Activated T-cell treated with anti-CD3 and anti-CD28 coated beads, Interleukin-2, amount 50 U/mL, for 1 hour (primary cell): ENCODE data around the gene EXOC4.

ENCODE experiments used
- DNase-seq: peaks from one replicate; pipeline ENCODE4 v3.0.0-alpha.2; 2020

EXOC4 gene

DNA sequence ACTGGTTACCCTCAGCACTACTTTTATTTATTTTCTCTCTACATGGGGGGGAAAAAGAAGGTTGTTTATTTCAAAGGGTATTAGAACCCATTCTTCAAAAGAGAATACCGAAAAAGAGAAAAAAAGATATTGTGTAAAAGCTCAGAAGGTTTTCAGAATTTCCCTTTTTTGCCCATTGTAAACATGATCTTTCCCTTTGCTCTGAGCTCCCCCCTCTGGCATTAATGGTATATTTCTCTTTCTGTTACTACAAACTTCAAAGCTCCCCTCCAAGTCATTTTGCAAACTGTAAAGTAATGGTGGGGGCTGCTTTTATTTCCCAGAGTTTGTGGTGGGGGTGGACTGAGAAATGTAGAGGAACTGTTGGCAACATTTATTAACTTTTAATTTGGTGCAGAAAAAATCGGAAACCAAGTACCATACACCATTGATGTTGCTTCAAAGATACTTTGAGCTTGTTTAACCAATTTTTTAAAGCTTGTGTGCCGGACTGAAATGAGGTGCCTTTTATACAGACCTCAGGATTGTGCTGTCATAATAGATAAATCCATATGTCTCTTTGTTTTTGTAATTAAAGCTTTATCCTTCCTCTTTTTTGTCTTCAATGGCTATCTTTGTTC, 181.5 kb downstream of the EXOC4 start:
- no peak for DNase-seq

GRCh38 chr7:133436014-133436428, 183.1 kb downstream of the EXOC4 start:
- DNase-seq: no peak

GRCh38 chr7:133437544-133437943, 184.7 kb downstream of the EXOC4 start:
- no peak for DNase-seq

GRCh38 chr7:133442818-133443217, 189.9 kb downstream of the EXOC4 start:
- no peak for DNase-seq

DNA sequence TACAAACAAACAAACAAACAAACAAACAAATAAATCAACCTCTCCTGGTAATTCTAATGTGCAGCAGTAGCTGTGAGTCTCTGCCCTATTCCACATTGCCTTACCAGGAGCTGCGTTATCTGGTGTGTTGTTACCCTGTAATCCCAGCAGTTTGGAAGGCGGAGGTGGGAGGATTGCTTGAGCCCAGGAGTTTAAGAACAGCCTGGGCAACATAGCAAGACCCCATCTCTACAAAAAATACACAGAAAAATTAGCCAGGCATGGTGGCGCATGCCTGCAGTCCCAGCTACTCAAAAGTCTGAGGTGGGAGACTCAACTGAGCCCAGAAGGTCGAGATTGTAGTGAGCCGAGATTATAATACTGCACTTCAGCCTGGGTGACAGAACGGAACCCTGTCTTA, 192.7 kb downstream of the EXOC4 start:
- DNase-seq: no peak

DNA sequence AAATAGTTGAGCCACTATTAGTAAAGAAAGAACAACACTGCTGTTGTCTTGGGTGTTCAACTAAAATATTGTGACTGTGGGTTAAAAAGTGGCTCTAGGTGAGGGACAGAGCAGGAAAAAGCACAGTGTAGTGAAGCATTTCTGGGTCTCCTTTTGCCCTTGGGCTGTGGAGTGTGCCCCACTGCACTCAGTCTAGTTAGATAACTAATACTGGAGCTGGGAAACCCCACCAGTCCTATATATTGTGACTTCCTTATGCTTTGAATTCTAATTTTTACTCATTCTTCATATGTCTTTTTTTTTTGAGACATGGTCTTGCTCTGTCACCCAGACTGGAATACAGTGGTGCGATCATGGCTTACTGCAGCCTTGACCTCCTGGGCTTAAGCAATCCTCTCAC, 195.1 kb downstream of the EXOC4 start:
- DNase-seq: no peak

DNA sequence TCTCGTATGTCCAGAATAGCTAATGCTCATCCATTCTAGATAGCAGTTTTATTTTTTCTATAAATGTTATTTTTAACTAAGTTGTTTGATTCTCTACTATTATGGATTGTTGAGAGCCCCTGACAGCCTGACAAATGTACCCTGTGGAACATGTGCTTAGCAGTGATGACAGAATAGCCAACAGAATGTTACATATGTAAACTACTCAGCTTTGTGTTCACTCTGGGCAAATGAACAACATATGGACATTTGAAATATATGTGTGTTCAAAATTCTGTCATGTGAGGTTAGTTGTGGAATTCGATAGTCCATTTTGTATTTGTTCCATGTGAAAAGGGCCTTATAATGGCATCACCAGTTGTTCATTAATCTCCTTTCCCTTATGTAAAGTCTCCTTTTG, 199.7 kb downstream of the EXOC4 start:
- DNase-seq: no peak

DNA sequence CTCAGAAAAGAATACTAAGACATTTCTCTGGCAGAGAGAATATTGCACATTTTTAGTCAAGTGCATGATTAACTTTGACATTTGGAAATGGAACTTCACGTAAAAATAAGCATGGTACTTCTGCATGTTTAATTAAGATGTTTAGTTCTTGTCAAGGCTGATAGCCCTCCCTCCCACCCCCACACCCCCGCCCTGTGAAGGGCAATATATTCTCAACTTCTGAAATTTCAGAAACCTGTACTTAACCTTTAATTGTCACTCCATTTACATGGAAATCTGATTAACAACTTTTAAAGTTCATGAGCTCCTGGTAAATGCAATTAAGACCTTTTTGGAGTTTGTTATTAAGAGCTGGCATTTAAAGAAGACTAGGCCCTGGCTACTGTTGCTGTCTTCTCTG, 205.8 kb downstream of the EXOC4 start:
- DNase-seq: no peak

GRCh38 chr7:133461421-133461820, 208.5 kb downstream of the EXOC4 start:
- no peak for DNase-seq

- no peak for DNase-seq
These were observed 222.8 kb downstream of the EXOC4 start for GRCh38 chr7:133475655-133476054.

GRCh38 chr7:133477791-133478190, 224.9 kb downstream of the EXOC4 start:
- no peak for DNase-seq

- no peak for DNase-seq
These were observed 225.8 kb downstream of the EXOC4 start for GRCh38 chr7:133478591-133479135.

GRCh38 chr7:133479456-133480065, 226.7 kb downstream of the EXOC4 start:
- no peak for DNase-seq

- no peak for DNase-seq
These were observed 228.0 kb downstream of the EXOC4 start for GRCh38 chr7:133480868-133481267.

DNA sequence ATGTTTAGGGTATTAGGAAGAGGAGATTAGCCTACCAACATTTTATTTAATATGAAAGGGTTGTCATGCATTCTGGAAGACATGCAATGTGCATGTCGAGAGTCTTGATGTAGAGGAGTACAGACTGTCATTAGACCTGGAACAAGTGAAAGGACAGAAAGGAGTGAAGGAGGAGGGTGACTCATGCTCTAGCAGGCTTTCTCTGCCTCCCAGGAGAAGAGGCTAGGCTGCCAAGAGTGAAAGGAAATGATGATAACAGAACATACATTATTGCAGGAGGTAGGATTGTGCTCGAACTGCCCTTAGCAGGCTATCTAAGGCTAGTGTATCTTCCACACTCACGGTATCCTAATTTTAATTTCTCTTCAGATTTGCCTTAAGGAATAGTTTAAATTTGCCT, 228.8 kb downstream of the EXOC4 start:
- no peak for DNase-seq

- DNase-seq: no peak
These were observed 229.7 kb downstream of the EXOC4 start for GRCh38 chr7:133482599-133482998.

- DNase-seq: peak; percentile 24
These were observed 231.2 kb downstream of the EXOC4 start for GRCh38 chr7:133484086-133484485.

- DNase-seq: no peak
These were observed 237.0 kb downstream of the EXOC4 start for GRCh38 chr7:133489906-133490305.

- DNase-seq: no peak
These were observed 238.4 kb downstream of the EXOC4 start for GRCh38 chr7:133491201-133491691.

- no peak for DNase-seq
These were observed 239.2 kb downstream of the EXOC4 start for GRCh38 chr7:133491846-133492652.

DNA sequence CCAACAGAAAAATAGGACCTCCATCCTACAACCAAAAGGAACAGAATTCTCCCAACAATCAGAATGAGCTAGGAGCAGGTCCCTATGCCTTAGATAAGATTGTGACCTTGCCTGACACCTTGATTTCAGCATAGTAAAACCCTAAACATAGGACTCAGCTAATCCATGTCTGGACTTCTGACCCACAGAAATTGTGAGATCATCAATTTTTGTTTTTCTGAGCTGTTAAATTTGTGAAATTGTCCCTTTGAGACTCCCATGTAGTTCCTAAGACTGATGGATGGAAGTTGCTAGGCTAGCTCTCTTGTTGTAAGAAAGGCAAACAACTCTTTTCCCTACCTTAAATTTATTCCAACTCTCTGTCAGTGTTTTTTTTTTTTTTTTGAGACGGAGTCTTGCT, 244.2 kb downstream of the EXOC4 start:
- no peak for DNase-seq

DNA sequence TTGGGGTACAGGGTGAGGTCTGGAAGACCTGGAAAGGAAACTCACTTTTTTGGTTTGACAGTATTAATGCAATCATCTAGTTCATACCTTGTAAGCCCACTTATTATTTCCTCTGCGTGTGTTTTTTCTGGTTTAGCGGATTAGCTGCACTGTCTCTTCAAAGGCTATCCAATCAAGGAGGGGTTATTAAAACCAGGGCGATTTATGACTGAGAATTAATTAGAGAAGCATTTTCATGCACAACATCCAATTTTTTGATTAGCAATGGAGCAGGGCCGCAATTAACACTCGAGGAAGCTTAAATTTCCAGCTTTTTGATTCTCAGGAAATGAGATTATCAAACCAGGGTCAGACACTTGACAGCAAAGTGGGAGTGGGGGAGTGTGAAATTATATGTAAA, 248.9 kb downstream of the EXOC4 start:
- no peak for DNase-seq

GRCh38 chr7:133502498-133502897, 249.6 kb downstream of the EXOC4 start:
- no peak for DNase-seq

- DNase-seq: no peak
These were observed 250.1 kb downstream of the EXOC4 start for GRCh38 chr7:133502972-133503371.
